Loucy (cell line): ENCODE data around the gene NUDT2.

Experiments
- H2AFZ ChIP-seq: fragments of 200-600 bp; sonication (generic); 2 replicates; pipeline ENCODE4 v1.6.0; 2016; ENCODE audit warnings: antibody characterized with exemption, mild to moderate bottlenecking, low read length, moderate library complexity
- H3F3A ChIP-seq: fragments of 200-600 bp; 2 replicates; pipeline ENCODE4 v1.6.0; 2016; ENCODE audit warnings: antibody characterized with exemption, low read depth, mild to moderate bottlenecking
- H3K27me3 ChIP-seq: fragments of 200-600 bp; sonication (generic); 2 replicates; pipeline ENCODE4 v1.6.1; 2014; ENCODE audit warnings: low read length, mild to moderate bottlenecking; ENCODE audit not compliant: insufficient read depth, poor library complexity, severe bottlenecking
- H3K36me3 ChIP-seq: fragments of 200-600 bp; sonication (generic); 2 replicates; pipeline ENCODE4 v1.6.1; 2016; ENCODE audit warnings: low read length; ENCODE audit not compliant: insufficient read depth
- H3K4me1 ChIP-seq: fragments of 200-600 bp; sonication (generic); 2 replicates; pipeline ENCODE4 v1.5.1; 2014; ENCODE audit warnings: low read length, mild to moderate bottlenecking; ENCODE audit not compliant: insufficient read depth, poor library complexity, severe bottlenecking
- H3K4me2 ChIP-seq: fragments of 200-600 bp; sonication (generic); 2 replicates; pipeline ENCODE4 v1.6.0; 2014; ENCODE audit warnings: antibody characterized with exemption, low read length, low read depth, mild to moderate bottlenecking; ENCODE audit not compliant: poor library complexity, severe bottlenecking
- H3K4me3 ChIP-seq: fragments of 200-600 bp; sonication (generic); 2 replicates; pipeline ENCODE4 v1.5.1; 2014; ENCODE audit warnings: low read length, mild to moderate bottlenecking, mixed read lengths; ENCODE audit not compliant: poor library complexity, severe bottlenecking
- H3K79me2 ChIP-seq: fragments of 200-600 bp; sonication (generic); 2 replicates; pipeline ENCODE4 v1.6.1; 2014; ENCODE audit warnings: low read length; ENCODE audit not compliant: insufficient read depth
- H3K9ac ChIP-seq: fragments of 200-600 bp; sonication (generic); 2 replicates; pipeline ENCODE4 v1.6.0; 2014; ENCODE audit warnings: mild to moderate bottlenecking, low read depth, low read length, moderate library complexity; ENCODE audit not compliant: poor library complexity, severe bottlenecking
- H3K9me2 ChIP-seq: fragments of 200-600 bp; sonication (generic); replicated peaks from 2 replicates; pipeline ENCODE4 v1.6.1; 2016; ENCODE audit warnings: low read depth, low read length, mixed read lengths
- H3K9me3 ChIP-seq: fragments of 200-600 bp; sonication (generic); 2 replicates; pipeline ENCODE4 v1.6.1; 2014; ENCODE audit warnings: mild to moderate bottlenecking, antibody characterized with exemption, low read length, low read depth; ENCODE audit not compliant: insufficient read depth
- H4K20me1 ChIP-seq: fragments of 200-600 bp; sonication (generic); 2 replicates; pipeline ENCODE4 v1.6.0; 2014; ENCODE audit warnings: antibody characterized with exemption, low read length, mild to moderate bottlenecking; ENCODE audit not compliant: insufficient read depth, poor library complexity, severe bottlenecking
- EZH2phosphoT487 ChIP-seq: fragments of 200-600 bp; IDR thresholded peaks from 2 replicates; pipeline ENCODE4 v1.6.1; 2018; ENCODE audit warnings: antibody characterized with exemption, mild to moderate bottlenecking, moderate library complexity, borderline replicate concordance
- TF ChIP-seq, protein P1 (sequence below): fragments of 200-600 bp; sonication (generic); conservative IDR thresholded peaks from 2 replicates; pipeline ENCODE4 v1.5.1; 2014; ENCODE audit warnings: mild to moderate bottlenecking, antibody characterized with exemption, low read length

NUDT2 gene

DNA sequence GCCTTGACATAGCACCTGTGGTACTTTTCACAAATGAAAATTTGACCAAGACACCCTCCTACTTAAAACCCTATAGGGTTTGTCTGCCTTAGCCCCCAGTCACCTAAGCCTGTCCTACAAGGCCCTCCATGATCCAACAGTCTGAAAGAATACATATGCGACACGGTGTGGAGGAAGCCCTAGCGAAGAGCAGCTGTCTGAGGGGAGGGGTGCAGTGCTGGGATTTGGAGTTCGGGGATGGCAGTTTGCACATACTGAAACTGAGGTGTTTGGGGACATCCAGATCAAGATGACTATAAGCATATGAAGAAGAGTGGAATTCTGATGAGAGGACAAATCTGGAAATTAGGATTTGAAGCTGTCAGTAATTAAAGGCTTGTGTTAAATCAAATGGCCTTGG is 54.5 kb downstream of the NUDT2 start:
- no peak overlapping the region for H2AFZ ChIP-seq
- no peak for TF ChIP-seq EZH2phosphoT487
- TF ChIP-seq, protein P1, sequence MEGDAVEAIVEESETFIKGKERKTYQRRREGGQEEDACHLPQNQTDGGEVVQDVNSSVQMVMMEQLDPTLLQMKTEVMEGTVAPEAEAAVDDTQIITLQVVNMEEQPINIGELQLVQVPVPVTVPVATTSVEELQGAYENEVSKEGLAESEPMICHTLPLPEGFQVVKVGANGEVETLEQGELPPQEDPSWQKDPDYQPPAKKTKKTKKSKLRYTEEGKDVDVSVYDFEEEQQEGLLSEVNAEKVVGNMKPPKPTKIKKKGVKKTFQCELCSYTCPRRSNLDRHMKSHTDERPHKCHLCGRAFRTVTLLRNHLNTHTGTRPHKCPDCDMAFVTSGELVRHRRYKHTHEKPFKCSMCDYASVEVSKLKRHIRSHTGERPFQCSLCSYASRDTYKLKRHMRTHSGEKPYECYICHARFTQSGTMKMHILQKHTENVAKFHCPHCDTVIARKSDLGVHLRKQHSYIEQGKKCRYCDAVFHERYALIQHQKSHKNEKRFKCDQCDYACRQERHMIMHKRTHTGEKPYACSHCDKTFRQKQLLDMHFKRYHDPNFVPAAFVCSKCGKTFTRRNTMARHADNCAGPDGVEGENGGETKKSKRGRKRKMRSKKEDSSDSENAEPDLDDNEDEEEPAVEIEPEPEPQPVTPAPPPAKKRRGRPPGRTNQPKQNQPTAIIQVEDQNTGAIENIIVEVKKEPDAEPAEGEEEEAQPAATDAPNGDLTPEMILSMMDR = no peak
- no peaks in the 10 kb centered on the region for H3K27me3 ChIP-seq
- H3K36me3 ChIP-seq = no peaks in the 10 kb centered on the region
- peaks cover 5% of the 10 kb centered on the region for H3K4me1 ChIP-seq
- no peaks in the 10 kb centered on the region for H3K9me2 ChIP-seq
- no peaks in the 10 kb centered on the region for H3K79me2 ChIP-seq
- no peaks in the 10 kb centered on the region for H4K20me1 ChIP-seq
- H3K4me2 ChIP-seq = no peak overlapping the region
- H3K4me3 ChIP-seq = no peak overlapping the region
- H3F3A ChIP-seq = no peaks in the 10 kb centered on the region
- no peak overlapping the region for H3K9ac ChIP-seq
- H3K9me3 ChIP-seq = no peaks in the 10 kb centered on the region

DNA sequence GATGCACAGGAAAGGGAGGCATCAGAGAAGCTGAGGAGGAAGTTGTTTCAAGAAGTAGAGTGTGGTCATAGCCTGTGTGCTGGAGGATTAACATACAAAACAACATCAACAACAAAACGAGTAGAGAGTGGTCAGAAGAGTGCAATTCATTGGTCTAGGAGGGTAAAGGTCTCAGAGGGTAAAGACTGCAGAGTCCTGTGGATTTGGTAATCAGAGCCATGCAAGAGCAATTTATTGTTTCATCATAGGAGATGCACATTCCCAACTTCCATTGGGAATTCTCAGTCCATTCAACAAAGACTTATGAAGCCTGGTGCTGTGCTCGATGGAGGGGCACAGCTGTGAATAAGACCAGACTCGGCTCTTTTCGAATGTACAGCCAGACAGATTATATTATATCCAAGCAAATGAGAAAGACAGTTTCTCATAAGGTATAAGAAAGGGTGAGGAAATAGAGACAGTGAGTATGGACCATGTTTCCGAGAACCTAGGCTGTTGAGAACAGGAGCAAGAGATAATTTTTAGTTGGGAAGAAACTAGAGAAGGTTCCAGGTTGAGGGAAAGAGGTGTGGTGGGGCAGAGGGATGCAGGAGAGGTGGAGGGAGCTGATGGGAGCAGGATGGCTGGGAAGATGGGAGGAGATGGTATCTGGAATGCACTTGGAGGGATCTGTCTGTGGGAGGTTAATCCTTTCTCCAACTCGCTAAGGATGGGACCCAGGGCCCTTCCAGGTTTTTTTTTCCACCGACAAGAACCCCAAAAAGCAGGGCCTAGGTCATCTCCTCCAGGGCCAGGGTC is 55.2 kb downstream of the NUDT2 start:
- Histone ChIP-seq H4K20me1 (no peaks in the 10 kb centered on the region), H3K79me2 (no peaks in the 10 kb centered on the region), H3K4me3 (no peak overlapping the region), H3K36me3 (no peaks in the 10 kb centered on the region), H3K9ac (no peak overlapping the region), H3K9me2 (no peaks in the 10 kb centered on the region), H3K27me3 (no peaks in the 10 kb centered on the region), H3K9me3 (no peaks in the 10 kb centered on the region), H3K4me2 (no peak overlapping the region), H3K4me1 (peaks cover 5% of the 10 kb centered on the region), H2AFZ (no peak overlapping the region), H3F3A (no peaks in the 10 kb centered on the region)
- TF ChIP-seq EZH2phosphoT487 = no peak
- TF ChIP-seq, protein P1 = no peak

DNA sequence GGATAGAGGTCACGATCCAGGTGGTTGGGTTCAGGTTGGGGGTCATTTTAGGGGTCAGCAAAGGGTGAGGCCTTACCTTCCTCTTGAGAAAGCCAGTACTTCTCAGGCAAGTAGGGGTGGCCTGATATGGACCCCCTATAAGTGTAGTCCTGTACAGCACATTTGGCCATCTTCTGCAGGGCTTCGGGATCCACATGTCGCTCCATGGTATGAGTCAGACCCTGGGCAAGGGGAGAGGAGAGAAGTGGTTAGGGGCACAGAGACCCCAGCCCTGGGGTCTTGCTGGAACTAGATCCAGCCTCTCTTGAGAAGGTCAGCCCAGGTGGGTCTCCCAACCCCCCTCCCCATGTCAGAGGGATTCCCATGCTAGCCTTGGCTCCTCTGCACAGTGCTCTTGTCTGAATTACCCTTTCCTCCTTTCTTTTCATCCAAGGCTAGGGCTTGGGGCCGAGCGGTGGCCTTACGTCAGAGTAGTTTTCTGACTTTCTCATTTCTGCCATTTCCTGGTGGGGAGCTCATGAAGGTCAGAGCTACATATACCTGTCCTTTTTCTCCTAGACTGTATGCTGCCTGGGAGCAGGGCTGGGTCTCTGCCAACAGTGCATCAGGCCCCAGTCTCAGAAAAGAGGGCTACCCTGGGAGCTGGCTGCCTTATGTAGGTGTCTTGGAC is 56.3 kb downstream of the NUDT2 start:
- Histone ChIP-seq H3F3A (no peaks in the 10 kb centered on the region), H3K27me3 (no peaks in the 10 kb centered on the region), H3K4me2 (no peak overlapping the region), H3K79me2 (no peaks in the 10 kb centered on the region), H3K4me3 (no peak overlapping the region), H3K9ac (no peak overlapping the region), H2AFZ (no peak overlapping the region), H3K9me3 (no peaks in the 10 kb centered on the region), H3K9me2 (no peaks in the 10 kb centered on the region), H4K20me1 (no peaks in the 10 kb centered on the region), H3K4me1 (no peaks in the 10 kb centered on the region), H3K36me3 (no peaks in the 10 kb centered on the region)
- TF ChIP-seq EZH2phosphoT487 = no peak
- TF ChIP-seq, protein P1 = no peak
